ENCODE measurements around the gene SPTBN5.

Gene SPTBN5

GRCh38 chr15:41827880-41828806, 65.7 kb downstream of the SPTBN5 start, which contains the start of gene JMJD7:
TSS of gene JMJD7 (plus strand) at chr15:41828092. CDS start at chr15:41828125, 33 bp downstream.
- POLR2A ChIA-PET = no interaction called here
- no peak for TF ChIP-seq CTCF (IDR thresholded peaks at IDR 0.05; ENCODE audit: control extremely low read depth, extremely low read depth, low read depth, missing control alignments)
- CTCF ChIA-PET = interaction anchor here (3.7 kb wide), 1 partner anchor 16 kb away, joined by 15 read pairs; no protein-coding TSS in a partner anchor
- DNase-seq (ENCODE audit: extremely low spot score) = peak; percentile 100

GRCh38 chr15:41827290-41827879, 66.5 kb downstream of the SPTBN5 start:
- no peak for TF ChIP-seq CTCF (IDR thresholded peaks at IDR 0.05; ENCODE audit: control extremely low read depth, extremely low read depth, low read depth, missing control alignments)
- no peak for DNase-seq (ENCODE audit: extremely low spot score)
- CTCF ChIA-PET = interaction anchor here (0.8 to 3.7 kb wide), 3 partner anchors 12 to 54 kb away, joined by 3 to 15 read pairs (median 10); partner anchors contain the start of genes MAPKBP1 and PLA2G4B
- POLR2A ChIA-PET = no interaction called here

GRCh38 chr15:41825572-41826535, 68.0 kb downstream of the SPTBN5 start:
- no peak for TF ChIP-seq CTCF (IDR thresholded peaks at IDR 0.05; ENCODE audit: control extremely low read depth, extremely low read depth, low read depth, missing control alignments)
- no peak for DNase-seq (ENCODE audit: extremely low spot score)
- ChIA-PET POLR2A (no interaction called here), CTCF (interaction anchor here (1.4 to 5.3 kb wide), 4 partner anchors 14 to 222 kb away, joined by 3 to 25 read pairs (median 12); partner anchors contain the start of gene MAPKBP1)

- ChIA-PET POLR2A (no interaction called here), CTCF (interaction anchor here (1.4 to 5.3 kb wide), 3 partner anchors 13 to 222 kb away, joined by 3 to 25 read pairs (median 15); partner anchors contain the start of gene MAPKBP1)
- no peak for TF ChIP-seq CTCF (IDR thresholded peaks at IDR 0.05; ENCODE audit: control extremely low read depth, extremely low read depth, low read depth, missing control alignments)
- no peak for DNase-seq (ENCODE audit: extremely low spot score)
These were observed 68.7 kb downstream of the SPTBN5 start for GRCh38 chr15:41825145-41825544.

- TF ChIP-seq CTCF (IDR thresholded peaks at IDR 0.05; ENCODE audit: control extremely low read depth, extremely low read depth, low read depth, missing control alignments) = no peak
- ChIA-PET CTCF (interaction anchor here (1.3 to 5.4 kb wide), 3 partner anchors 13 to 51 kb away, joined by 3 to 61 read pairs (median 25); partner anchors contain the start of gene MAPKBP1), POLR2A (no interaction called here)
- no peak for DNase-seq (ENCODE audit: extremely low spot score)
These were observed 69.6 kb downstream of the SPTBN5 start for GRCh38 chr15:41824062-41824745.

Data from GM10248 (cell line).